ENCODE results near the gene TXNL4A.

TXNL4A gene

GRCh38 chr18:79991494-79991893, 3.1 kb upstream of the TXNL4A start:
- DNase-seq (ENCODE audit: low spot score), result no peak

- no peak for DNase-seq (ENCODE audit: low spot score)
Observed at GRCh38 chr18:79989195-79989497, 783 bp upstream of the TXNL4A start.

- peak; percentile 51 for DNase-seq (ENCODE audit: low spot score)
Observed at GRCh38 chr18:79988071-79988450, 302 bp downstream of the TXNL4A start.

- no peak for DNase-seq (ENCODE audit: low spot score)
Observed at GRCh38 chr18:79987566-79987965, 797 bp downstream of the TXNL4A start.

- no peak for DNase-seq (ENCODE audit: low spot score)
Observed at GRCh38 chr18:79986726-79987125, 1.6 kb downstream of the TXNL4A start.

- DNase-seq (ENCODE audit: low spot score), result no peak
Observed at GRCh38 chr18:79985172-79985571, 3.2 kb downstream of the TXNL4A start.

GRCh38 chr18:79983793-79984192, 4.6 kb downstream of the TXNL4A start:
- no peak for DNase-seq (ENCODE audit: low spot score)

GRCh38 chr18:79983253-79983652, 5.1 kb downstream of the TXNL4A start:
- DNase-seq (ENCODE audit: low spot score), result no peak

GRCh38 chr18:79982736-79983135, 5.6 kb downstream of the TXNL4A start:
- DNase-seq (ENCODE audit: low spot score), result no peak

GRCh38 chr18:79980585-79980984, 7.8 kb downstream of the TXNL4A start:
- DNase-seq (ENCODE audit: low spot score), result no peak

- no peak for DNase-seq (ENCODE audit: low spot score)
Observed at GRCh38 chr18:79979843-79980242, 8.5 kb downstream of the TXNL4A start.

- DNase-seq (ENCODE audit: low spot score), result no peak
Observed at GRCh38 chr18:79975985-79976680, 12.2 kb downstream of the TXNL4A start.

GRCh38 chr18:79975043-79975442, 13.3 kb downstream of the TXNL4A start:
- DNase-seq (ENCODE audit: low spot score), result no peak

GRCh38 chr18:79974025-79974654, 14.2 kb downstream of the TXNL4A start:
- no peak for DNase-seq (ENCODE audit: low spot score)

GRCh38 chr18:79973517-79973916, 14.8 kb downstream of the TXNL4A start:
- DNase-seq (ENCODE audit: low spot score), result no peak

- no peak for DNase-seq (ENCODE audit: low spot score)
Observed at GRCh38 chr18:79972720-79973119, 15.6 kb downstream of the TXNL4A start.

GRCh38 chr18:79971986-79972385, 16.4 kb downstream of the TXNL4A start:
- no peak for DNase-seq (ENCODE audit: low spot score)

GRCh38 chr18:79971211-79971952, 17.0 kb downstream of the TXNL4A start:
- DNase-seq (ENCODE audit: low spot score), result no peak

- DNase-seq (ENCODE audit: low spot score), result no peak
Observed at GRCh38 chr18:79970419-79971133, 17.8 kb downstream of the TXNL4A start.

GRCh38 chr18:79965119-79965902, 23.1 kb downstream of the TXNL4A start:
- DNase-seq (ENCODE audit: low spot score), result peak; percentile 48

GRCh38 chr18:79964330-79965118, 23.8 kb downstream of the TXNL4A start, which contains the start of gene HSBP1L1:
TSS of gene HSBP1L1 (plus strand) at chr18:79964643. CDS start at chr18:79964736, 93 bp downstream.
- peak; percentile 73 for DNase-seq (ENCODE audit: low spot score)

Measured in HuH-7.5 (cell line).